Neuronal stem cell (in vitro differentiated cells): ENCODE results near the gene FILIP1L.

Experiments used
- DNase-seq: peaks from one replicate; pipeline ENCODE4 v3.0.0-alpha.2; 2013; ENCODE audit warnings: low spot score
- H2AFZ ChIP-seq: one replicate; pipeline ENCODE4 v1.6.1; 2013; ENCODE audit warnings: mild to moderate bottlenecking, low read length, inconsistent platforms
- H2AK5ac ChIP-seq: 2 replicates; pipeline ENCODE4 v1.6.1; 2013; ENCODE audit warnings: low read depth, mild to moderate bottlenecking, inconsistent platforms, low read length, moderate library complexity, mixed read lengths
- H2BK120ac ChIP-seq: 2 replicates; pipeline ENCODE4 v1.6.1; 2013; ENCODE audit warnings: low read depth, mild to moderate bottlenecking, inconsistent platforms, low read length, moderate library complexity, mixed read lengths
- H2BK12ac ChIP-seq: one replicate; pipeline ENCODE4 v1.6.1; 2013; ENCODE audit warnings: low read length, inconsistent platforms
- H2BK15ac ChIP-seq: 2 replicates; pipeline ENCODE4 v1.6.1; 2013; ENCODE audit warnings: mild to moderate bottlenecking, low read length, inconsistent platforms, mixed read lengths
- H2BK5ac ChIP-seq: one replicate; pipeline ENCODE4 v1.6.1; 2013; ENCODE audit warnings: inconsistent platforms, mild to moderate bottlenecking, low read length, moderate library complexity
- H3K14ac ChIP-seq: one replicate; pipeline ENCODE4 v1.6.1; 2013; ENCODE audit warnings: low read length, inconsistent platforms
- H3K18ac ChIP-seq: 2 replicates; pipeline ENCODE4 v1.6.1; 2013; ENCODE audit warnings: low read length, inconsistent platforms
- H3K23ac ChIP-seq: 2 replicates; pipeline ENCODE4 v1.6.1; 2013; ENCODE audit warnings: low read depth, mild to moderate bottlenecking, mixed read lengths, low read length, inconsistent platforms; ENCODE audit not compliant: poor library complexity
- H3K27ac ChIP-seq: replicated peaks from 3 replicates; pipeline ENCODE4 v1.5.1; 2013; ENCODE audit warnings: low read length, inconsistent platforms
- H3K27me3 ChIP-seq, 3 experiments: 2 replicates each; pipeline ENCODE4 v1.6.1; 2013; ENCODE audit warnings: low read length in 3 of 3, mild to moderate bottlenecking in 2 of 3, inconsistent platforms in 1 of 3, low read depth in 1 of 3, mixed read lengths in 1 of 3, moderate library complexity in 1 of 3; ENCODE audit not compliant: control insufficient read depth in 3 of 3, insufficient read depth in 3 of 3
- H3K36me3 ChIP-seq, 2 donors: replicated peaks in 1 of 2; 2 replicates each; pipeline ENCODE4 v1.6.1; 2013; ENCODE audit warnings: low read length in 2 of 2; ENCODE audit not compliant: control insufficient read depth in 2 of 2, insufficient read depth in 2 of 2
- H3K4ac ChIP-seq: 2 replicates; pipeline ENCODE4 v1.6.1; 2013; ENCODE audit warnings: inconsistent platforms, mild to moderate bottlenecking, low read length, moderate library complexity
- H3K4me1 ChIP-seq, 2 donors: 1 replicate in 1 of 2; 2 replicates in 1 of 2; pipeline ENCODE4 v1.6.1; 2013; ENCODE audit warnings: low read length in 2 of 2, low read depth in 1 of 2; ENCODE audit not compliant: control insufficient read depth in 2 of 2, insufficient read depth in 1 of 2
- H3K4me2 ChIP-seq: one replicate; pipeline ENCODE4 v1.6.1; 2013; ENCODE audit warnings: mild to moderate bottlenecking, low read length, inconsistent platforms; ENCODE audit not compliant: insufficient read depth, poor library complexity, severe bottlenecking
- H3K4me3 ChIP-seq, 2 donors: 2 replicates each; pipeline ENCODE4 v1.5.1; 2013; ENCODE audit warnings: low read length in 2 of 2, mild to moderate bottlenecking in 2 of 2, inconsistent platforms in 1 of 2, moderate library complexity in 1 of 2
- H3K79me1 ChIP-seq: one replicate; pipeline ENCODE4 v1.6.1; 2013; ENCODE audit warnings: low read depth, mild to moderate bottlenecking, inconsistent platforms, low read length, moderate library complexity
- H3K9ac ChIP-seq: one replicate; pipeline ENCODE4 v1.6.1; 2013; ENCODE audit warnings: mild to moderate bottlenecking, low read depth, low read length, inconsistent platforms; ENCODE audit not compliant: poor library complexity
- H3K9me3 ChIP-seq, 2 donors: replicated peaks in 1 of 2; 2 replicates each; pipeline versions ENCODE3 to v1.6.1; 2013; ENCODE audit warnings: low read length in 2 of 2, mild to moderate bottlenecking in 2 of 2, inconsistent platforms in 1 of 2, low read depth in 1 of 2, mixed read lengths in 1 of 2, moderate library complexity in 1 of 2; ENCODE audit not compliant: control insufficient read depth in 2 of 2, insufficient read depth in 1 of 2
- H4K8ac ChIP-seq: one replicate; pipeline ENCODE4 v1.6.1; 2013; ENCODE audit warnings: low read depth, mild to moderate bottlenecking, inconsistent platforms, low read length, moderate library complexity
- H4K91ac ChIP-seq: one replicate; pipeline ENCODE4 v1.6.1; 2013; ENCODE audit warnings: low read length, low read depth, mild to moderate bottlenecking, inconsistent platforms; ENCODE audit not compliant: poor library complexity
- WGBS, 2 donors: extraction: QIAGEN DNeasy Blood & Tissue Kit; methylation state at CpG; one replicate each; pipeline ENCODE4 v1.1.7; 2013; ENCODE audit warnings: missing lambda C conversion rate in 2 of 2, mixed read lengths in 1 of 2; ENCODE audit not compliant: insufficient read length in 2 of 2, insufficient replicate concordance in 1 of 2; ENCODE audit errors: extremely low coverage in 2 of 2; 5-methylcytosine and 5-hydroxymethylcytosine counted together

FILIP1L gene

GRCh38 chr3:100063929-100064461 lies 50.3 kb downstream of the FILIP1L start:
- no peak overlapping the region for H3K9ac ChIP-seq
- no peaks in the 10 kb centered on the region for H3K36me3 ChIP-seq
- H2AK5ac ChIP-seq: no peak overlapping the region
- H3K23ac ChIP-seq: no peak overlapping the region
- H3K18ac ChIP-seq: no peak overlapping the region
- no peak overlapping the region for H2BK12ac ChIP-seq
- H3K4ac ChIP-seq: no peak overlapping the region
- H4K8ac ChIP-seq: no peak overlapping the region
- no peak overlapping the region for H2BK5ac ChIP-seq
- no CpG with 5 or more reads among the region's 7 CpGs for WGBS, 2 donors
- no peak overlapping the region for H2AFZ ChIP-seq
- H4K91ac ChIP-seq: no peak overlapping the region
- no peak overlapping the region for H3K4me3 ChIP-seq
- H3K14ac ChIP-seq: no peak overlapping the region
- H3K4me2 ChIP-seq: no peak overlapping the region
- H2BK15ac ChIP-seq: no peak overlapping the region
- no peak overlapping the region for H3K27ac ChIP-seq
- no peak for DNase-seq
- no peaks in the 10 kb centered on the region for H3K79me1 ChIP-seq
- H3K4me1 ChIP-seq: no peaks in the 10 kb centered on the region
- H3K27me3 ChIP-seq: no peaks in the 10 kb centered on the region
- H3K9me3 ChIP-seq: peaks cover 0 to 3% of the 10 kb centered on the region in 2 donors
- H2BK120ac ChIP-seq: no peak overlapping the region

- no peaks in the 10 kb centered on the region for H3K9me3 ChIP-seq
- no peak overlapping the region for H3K9ac ChIP-seq
- no peak overlapping the region for H3K4me2 ChIP-seq
- no CpG with 5 or more reads among the region's 4 CpGs for WGBS, 2 donors
- no peak overlapping the region for H4K91ac ChIP-seq
- no peak overlapping the region for H3K4ac ChIP-seq
- no peak for DNase-seq
- no peak overlapping the region for H4K8ac ChIP-seq
- H2AFZ ChIP-seq: no peak overlapping the region
- no peaks in the 10 kb centered on the region for H3K4me1 ChIP-seq
- H3K14ac ChIP-seq: no peak overlapping the region
- no peak overlapping the region for H3K4me3 ChIP-seq
- H2AK5ac ChIP-seq: no peak overlapping the region
- no peak overlapping the region for H2BK120ac ChIP-seq
- H3K79me1 ChIP-seq: no peaks in the 10 kb centered on the region
- H3K36me3 ChIP-seq: no peaks in the 10 kb centered on the region
- H3K27me3 ChIP-seq: no peaks in the 10 kb centered on the region
- H3K27ac ChIP-seq: no peak overlapping the region
- no peak overlapping the region for H3K23ac ChIP-seq
- no peak overlapping the region for H2BK15ac ChIP-seq
- no peak overlapping the region for H3K18ac ChIP-seq
- H2BK5ac ChIP-seq: no peak overlapping the region
- no peak overlapping the region for H2BK12ac ChIP-seq
Observed at GRCh38 chr3:100062665-100063064, 51.6 kb downstream of the FILIP1L start.

- Histone ChIP-seq H2BK120ac (no peak overlapping the region), H2AFZ (no peak overlapping the region), H3K79me1 (no peaks in the 10 kb centered on the region), H3K4me3 (no peak overlapping the region), H4K8ac (no peak overlapping the region), H3K4me2 (no peak overlapping the region), H2AK5ac (no peak overlapping the region), H3K9me3 (peaks cover 0 to 3% of the 10 kb centered on the region in 2 donors), H3K4ac (no peak overlapping the region), H3K36me3 (no peaks in the 10 kb centered on the region), H3K23ac (no peak overlapping the region), H4K91ac (no peak overlapping the region), H2BK5ac (no peak overlapping the region), H2BK12ac (no peak overlapping the region), H3K27ac (no peak overlapping the region), H3K4me1 (no peaks in the 10 kb centered on the region), H2BK15ac (no peak overlapping the region), H3K14ac (no peak overlapping the region), H3K27me3 (no peaks in the 10 kb centered on the region), H3K9ac (no peak overlapping the region), H3K18ac (no peak overlapping the region)
- no peak for DNase-seq
- WGBS, 2 donors: no CpG with 5 or more reads among the region's 7 CpGs
Observed at GRCh38 chr3:100060685-100061484, 53.4 kb downstream of the FILIP1L start.

GRCh38 chr3:100059472-100059871 lies 54.8 kb downstream of the FILIP1L start:
- Histone ChIP-seq H3K4me3 (no peak overlapping the region), H4K8ac (no peak overlapping the region), H3K9me3 (peaks cover 0 to 5% of the 10 kb centered on the region in 2 donors), H3K4me2 (no peak overlapping the region), H3K9ac (no peak overlapping the region), H3K18ac (no peak overlapping the region), H3K14ac (no peak overlapping the region), H3K36me3 (no peaks in the 10 kb centered on the region), H3K4me1 (peaks cover 0 to 1% of the 10 kb centered on the region in 2 donors), H3K23ac (no peak overlapping the region), H4K91ac (no peak overlapping the region), H3K79me1 (no peaks in the 10 kb centered on the region), H3K4ac (no peak overlapping the region), H2AK5ac (no peak overlapping the region), H2BK120ac (no peak overlapping the region), H3K27ac (no peak overlapping the region), H2BK12ac (no peak overlapping the region), H2BK5ac (no peak overlapping the region), H2AFZ (no peak overlapping the region), H3K27me3 (no peaks in the 10 kb centered on the region), H2BK15ac (no peak overlapping the region)
- no peak for DNase-seq
- WGBS, 2 donors: no CpG with 5 or more reads among the region's 3 CpGs
